NCI-H774 (cell line): ENCODE data around the gene PUS10.
"Not testable (repeated sequence)": the region's sequence is repeated elsewhere in the genome, so short reads cannot be mapped to it uniquely, and the experiment has no call there.

Source experiments
- DNase-seq: peaks from one replicate; lab custom pipeline; 2025; lab: John Stamatoyannopoulos, UW

The PUS10 gene

DNA sequence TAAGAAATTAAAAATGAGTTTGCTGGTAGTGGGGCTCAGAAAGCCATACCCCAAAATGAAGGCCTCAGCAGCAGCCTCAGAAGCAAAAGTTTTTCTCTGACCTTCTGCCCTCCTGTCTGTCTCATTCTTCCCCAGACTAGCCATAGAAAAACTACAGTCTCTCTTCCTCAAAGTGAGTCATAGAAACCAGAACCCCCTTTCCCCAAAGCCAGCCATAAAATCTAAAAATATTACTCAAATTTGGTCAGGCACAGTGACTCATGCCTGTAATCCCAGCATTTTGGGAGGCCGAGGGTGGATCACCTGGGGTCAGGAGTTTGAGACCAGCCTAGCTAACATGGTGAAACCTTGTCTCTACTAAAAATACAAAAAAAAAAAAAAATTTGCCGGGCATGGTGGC is 5.8 kb downstream of the PUS10 start:
- DNase-seq: not testable (repeated sequence)

DNA sequence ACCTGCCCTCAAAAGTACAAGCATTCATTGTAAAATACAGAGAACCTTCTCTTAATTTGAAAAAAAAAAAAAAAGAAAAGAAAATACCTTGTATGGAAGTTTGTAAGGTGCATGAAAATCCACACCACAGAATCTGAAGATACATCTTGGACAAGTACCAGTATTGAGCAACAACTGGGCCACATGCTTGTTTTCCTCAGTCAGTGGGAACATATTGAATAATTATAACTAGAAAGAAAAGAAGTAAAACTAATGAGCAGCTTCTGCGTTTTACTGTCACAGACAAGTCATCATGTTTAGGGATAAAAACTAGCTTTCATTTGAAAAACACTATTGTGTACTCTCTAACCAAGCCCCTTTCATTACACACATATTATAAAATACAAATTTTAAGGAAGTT is 6.4 kb downstream of the PUS10 start:
- DNase-seq: no peak

DNA sequence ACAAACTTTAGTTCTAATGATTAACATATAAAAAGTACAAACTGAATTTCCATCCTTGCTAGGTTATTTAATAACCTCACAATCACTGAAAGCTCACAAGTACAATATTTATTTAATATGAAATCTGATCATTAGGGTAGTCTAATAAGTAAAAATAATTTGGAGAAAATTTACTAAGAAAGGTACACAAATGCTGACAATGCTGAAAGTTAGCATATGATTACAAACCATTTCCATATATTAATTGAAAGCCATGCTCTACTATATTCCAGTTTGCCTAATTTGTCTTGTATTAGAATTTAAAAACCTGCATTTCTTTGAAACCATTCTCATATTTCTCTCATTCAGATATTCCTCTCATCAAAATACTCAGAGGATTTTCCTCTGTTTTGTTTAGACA is 8.7 kb downstream of the PUS10 start:
- no peak for DNase-seq

DNA sequence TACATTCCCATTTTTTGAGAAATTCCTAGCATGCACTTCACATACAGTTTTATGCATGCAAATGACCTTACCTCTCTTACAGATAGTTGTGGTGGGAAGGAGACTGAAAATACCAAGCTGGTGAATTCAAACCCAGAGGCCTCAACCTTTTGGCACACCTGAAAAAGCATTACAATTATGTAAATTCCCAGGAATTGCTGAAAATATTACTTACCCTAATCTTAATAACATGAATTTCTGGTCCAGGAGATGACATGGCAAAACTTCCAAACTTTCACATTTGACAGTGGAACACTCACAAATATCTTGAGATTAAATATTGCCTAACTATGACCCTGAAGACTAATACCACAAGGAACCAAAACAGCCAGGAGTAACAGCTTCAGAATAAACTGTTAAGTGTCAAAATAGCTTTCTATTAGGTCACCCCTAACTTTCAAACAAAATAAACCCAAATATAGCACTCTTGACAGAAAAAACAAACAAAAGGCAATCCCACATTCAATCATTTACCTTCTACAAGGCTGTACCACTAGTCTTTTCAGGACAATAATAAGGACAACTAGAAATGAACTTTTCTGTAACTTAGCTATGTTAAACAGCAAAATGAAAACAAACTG is 11.5 kb downstream of the PUS10 start:
- no peak for DNase-seq

DNA sequence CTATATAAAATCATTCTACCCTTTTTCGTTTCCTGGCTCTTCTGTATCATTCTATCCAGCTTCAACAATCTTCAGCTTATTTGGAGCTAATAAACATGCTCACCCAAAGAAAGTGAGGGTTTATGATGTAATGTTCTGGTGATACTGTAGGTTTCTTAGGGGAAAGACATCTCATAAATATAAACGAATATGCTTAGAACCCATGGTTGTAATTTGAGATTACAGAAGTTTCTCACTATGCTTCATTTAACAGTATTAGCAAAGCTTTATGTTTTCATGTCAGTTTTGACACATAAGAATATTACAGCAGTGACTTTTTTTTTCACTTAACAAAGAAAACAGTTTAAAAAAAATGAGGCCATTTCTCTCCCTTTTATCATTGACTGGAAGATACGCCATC is 12.3 kb downstream of the PUS10 start:
- DNase-seq: no peak

DNA sequence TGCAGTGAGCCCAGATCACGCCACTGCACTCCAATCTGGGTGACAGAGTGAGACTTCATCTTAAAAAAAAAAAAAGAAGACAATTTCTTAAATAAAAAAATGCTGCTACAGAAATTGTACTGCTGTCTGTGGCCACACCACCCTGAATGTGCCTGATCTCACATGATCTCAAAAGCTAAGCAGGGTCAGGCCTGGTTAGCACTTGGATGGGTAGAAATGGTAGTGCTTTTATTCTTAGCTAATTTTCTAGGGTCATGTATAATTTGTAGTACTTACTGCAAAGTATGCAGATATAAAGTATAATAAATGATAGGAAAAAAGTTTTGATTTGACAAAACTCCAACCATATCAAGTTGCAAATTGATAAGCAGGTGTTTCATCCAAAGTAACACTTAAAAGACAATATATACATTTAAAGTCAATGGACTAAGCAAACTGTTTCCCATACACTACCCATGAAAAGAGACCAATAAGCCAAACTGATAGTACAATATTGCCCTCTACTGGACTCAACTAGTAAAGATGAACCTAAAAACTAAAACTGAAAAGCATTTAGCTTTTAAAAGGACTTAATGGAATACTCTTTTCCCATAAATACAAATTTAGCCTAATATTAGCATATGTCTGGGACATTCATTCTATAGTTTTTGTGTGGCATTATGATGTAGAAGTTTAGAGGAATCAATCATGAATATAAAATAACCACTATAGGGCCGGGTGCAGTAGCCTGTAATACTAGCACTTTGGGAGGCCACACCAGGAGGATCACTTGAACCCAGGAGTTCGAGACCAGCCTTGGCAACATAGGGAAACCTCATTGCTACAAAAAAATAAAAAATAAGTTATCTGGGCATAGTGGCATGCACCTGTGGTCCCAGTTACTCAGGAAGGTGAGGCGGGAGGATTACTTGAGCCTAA is 19.2 kb downstream of the PUS10 start:
- DNase-seq: peak; percentile 47

DNA sequence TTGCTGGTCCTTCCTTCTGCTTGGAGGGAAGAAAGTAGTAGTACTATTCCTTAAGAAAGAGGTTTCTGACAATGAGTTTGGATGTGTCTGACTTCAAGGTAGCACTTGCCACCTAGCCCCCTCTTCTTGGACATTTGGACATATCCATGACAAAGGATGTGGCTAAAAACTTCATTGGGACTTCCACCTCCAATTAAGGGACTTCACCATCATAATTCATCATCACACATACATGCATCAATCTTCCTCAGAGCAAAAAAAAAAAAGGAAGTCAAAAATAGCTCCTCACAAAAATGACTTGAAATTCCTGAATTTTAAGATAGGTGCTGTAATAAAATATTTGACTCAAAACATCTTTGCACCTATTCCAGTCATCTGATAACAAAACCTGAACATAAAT is 23.9 kb downstream of the PUS10 start:
- no peak for DNase-seq

DNA sequence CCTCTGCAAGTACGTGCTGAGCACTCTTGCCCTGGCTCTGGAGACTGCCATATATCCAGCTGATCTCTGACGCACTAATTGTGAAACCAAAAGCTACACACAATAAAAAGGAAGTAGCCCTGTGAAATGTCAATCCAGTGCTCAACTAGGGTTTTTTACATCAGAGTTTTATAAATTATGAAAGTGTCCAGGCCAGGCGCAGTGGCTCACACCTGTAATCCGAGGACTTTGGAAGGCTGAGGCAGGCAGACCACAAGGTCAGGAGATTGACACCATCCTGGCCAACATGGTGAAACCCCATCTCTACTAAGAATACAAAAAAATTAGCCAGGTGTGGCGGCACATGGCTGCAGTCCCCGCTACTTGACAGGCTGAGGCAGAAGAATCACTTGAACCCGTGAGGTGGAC is 25.1 kb downstream of the PUS10 start:
- no peak for DNase-seq

DNA sequence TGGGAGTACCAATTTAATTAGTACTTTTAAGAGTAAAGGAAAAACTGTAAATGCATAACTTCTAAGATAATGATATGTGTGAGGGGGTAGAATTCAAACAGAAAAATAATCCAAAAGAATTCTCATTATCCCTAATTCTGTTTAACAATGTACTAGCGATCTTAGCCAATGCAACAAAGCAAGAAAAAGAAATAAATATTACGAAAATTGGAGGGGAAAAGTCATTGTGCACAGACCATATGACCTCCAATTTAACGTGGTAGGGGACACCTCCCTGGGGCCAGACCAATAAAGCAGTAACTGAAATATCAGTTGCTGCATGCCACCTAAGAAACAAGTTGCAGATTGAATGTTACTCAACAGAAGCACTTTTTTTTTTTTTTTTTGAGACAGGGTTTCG is 26.4 kb downstream of the PUS10 start:
- DNase-seq: no peak

DNA sequence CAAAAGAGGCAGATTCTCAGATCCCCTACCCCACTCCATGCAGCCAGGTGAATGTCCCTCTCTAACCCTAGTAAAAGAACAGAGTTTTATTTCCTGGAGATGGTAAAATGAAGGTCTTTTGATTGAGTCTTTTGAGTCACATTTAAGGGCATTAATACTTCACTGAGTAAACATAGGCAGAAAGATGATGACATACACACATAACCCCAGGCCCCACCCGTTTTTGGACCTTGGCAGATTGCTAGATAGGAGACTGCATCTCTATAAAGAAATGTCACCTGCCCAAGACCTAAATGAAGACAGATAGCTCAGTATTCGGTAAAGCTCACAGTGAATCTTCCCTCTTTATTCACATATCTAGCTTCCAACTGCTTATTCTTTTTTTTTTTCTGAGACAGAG is 28.8 kb downstream of the PUS10 start:
- no peak for DNase-seq

DNA sequence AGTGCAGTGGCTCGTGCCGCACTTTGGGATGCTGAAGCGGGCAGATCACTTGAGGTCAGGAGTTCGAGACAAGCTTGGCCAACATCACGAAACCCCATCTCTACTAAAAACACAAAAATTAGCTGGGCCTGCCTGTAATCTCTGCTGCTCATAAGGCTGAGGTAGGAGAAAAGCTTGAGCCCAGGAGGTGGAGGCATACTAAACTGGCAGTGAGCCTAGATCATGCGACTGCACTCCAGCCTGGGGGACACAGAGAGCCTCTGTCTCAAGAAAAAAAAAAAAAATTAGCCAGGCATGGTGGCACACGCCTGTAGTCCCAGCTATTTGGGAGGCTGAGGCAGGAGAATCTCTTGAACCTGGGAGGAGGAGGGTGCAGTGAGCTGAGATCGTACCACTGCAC is 30.4 kb downstream of the PUS10 start:
- not testable (repeated sequence) for DNase-seq

DNA sequence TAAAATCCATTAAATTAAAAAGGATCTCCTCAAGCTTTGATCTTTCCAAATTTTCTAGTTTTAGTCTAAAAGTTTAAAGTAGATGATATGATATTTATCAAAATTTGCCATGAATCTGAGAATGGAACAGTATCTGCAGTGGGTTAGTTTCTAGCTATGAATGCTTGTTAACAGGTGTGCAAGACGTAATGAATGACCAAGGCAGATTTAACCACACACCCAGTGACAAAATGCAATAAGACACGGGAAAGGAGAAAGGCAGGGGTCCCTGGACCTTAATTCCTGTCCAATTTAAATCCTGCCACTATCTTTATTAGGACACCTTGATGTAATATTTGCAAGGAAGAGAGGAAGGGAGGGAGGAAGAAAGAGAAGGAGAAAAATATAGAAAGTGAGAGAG is 31.0 kb downstream of the PUS10 start:
- DNase-seq: no peak

DNA sequence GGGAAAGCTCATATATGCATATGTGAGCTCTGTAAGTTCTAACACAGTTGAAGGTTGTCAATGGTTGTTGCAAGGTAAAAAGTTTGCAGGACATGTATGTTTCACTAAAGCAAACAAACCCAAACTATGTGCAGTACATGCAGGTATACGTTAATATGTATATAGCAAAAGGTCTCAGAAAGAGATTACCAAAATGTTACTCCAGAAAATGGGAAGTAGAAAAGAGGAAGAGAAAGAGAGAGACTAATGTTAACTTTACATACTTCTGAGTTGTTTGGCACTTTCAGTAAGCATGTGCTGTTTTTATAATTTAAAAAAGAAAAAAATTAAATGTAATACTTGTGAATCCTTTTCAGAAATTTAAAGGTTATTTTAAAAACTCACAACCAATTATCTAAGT is 33.3 kb downstream of the PUS10 start:
- DNase-seq: no peak

DNA sequence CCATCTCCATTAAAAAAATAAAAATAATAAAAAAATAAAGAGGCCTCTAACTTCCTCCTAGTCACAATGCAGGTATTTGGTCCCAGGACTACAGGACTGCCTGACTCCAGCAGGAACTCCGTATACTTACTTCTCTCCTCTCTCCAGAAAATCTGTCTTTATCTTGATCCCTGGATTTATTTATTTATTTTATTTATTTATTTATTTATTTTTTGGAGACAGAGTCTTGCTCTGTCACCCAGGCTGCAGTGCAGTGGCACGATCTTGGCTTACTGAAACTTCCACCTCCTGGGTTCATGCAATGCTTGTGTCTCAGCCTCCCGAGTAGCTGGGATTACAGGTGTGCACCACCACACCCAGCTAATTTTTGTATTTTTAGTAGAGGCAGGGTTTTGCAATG is 36.0 kb downstream of the PUS10 start:
- not testable (repeated sequence) for DNase-seq

DNA sequence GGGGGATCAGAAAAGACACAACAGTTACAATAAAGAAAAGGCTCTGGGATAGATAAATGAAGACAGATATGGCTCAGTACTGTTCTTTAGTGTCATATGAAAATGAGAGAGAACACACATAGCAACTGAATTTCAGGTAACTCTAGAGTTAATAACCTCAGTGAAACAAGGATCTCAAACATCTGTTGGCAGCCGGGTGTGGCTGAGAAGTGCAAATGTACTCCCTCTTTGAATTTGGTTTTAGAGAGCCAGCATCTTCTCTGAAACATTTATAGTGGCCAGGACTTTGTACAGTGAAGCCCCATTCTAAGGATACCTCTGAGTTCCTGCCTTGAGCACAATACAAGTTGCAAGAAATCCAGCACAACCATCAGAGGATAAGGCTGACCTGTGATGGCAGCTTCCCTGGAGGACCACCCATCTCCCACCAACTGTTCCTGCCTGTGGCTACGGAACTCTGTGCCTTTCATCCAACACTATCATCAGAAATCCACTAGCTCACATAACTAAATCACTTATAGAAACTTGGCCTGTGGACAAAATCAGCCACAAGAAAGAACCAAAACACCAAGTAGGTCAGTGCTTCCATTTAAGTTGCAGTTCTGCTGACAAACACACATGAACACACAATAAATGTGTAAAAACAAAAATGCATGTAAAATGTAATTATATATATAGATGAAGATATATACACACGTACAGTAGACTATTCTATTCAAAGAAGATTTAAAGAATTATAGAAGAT is 37.8 kb downstream of the PUS10 start:
- no peak for DNase-seq

DNA sequence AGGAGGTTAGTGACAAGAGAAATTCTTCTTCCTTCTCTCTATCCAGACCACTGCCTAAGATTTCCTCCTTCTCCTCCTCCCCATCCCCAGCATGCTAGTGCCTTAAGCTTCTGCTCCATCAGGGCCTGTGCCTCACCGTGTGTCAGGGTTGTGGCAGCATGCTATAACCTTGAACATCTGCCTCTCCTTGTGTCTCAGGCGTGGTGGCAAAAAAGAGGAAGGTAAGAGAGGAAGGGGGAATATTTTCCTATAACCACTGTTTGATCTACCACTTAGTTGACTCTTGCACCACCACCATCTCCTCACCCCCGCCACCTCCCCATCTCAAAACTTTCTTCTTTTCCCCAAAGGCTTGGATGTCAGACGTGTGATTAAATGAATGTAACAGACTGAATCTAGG is 38.8 kb downstream of the PUS10 start:
- DNase-seq: no peak

DNA sequence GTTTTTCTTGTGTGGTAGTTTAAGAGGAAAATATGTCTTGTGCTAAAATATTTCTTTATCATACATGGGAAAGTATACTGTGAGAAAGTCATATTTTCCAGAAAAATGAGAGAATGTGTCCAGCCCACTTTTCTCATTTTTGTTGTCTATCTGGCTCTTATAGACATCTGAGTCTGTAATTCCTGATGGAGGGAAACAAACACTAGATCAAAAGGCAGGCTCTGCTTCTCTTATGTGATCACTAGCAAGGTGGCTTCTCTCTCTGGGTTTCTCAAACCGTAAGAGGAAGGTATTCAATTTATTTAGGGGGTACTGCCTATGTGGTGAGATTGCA is 40.5 kb downstream of the PUS10 start:
- DNase-seq: no peak

DNA sequence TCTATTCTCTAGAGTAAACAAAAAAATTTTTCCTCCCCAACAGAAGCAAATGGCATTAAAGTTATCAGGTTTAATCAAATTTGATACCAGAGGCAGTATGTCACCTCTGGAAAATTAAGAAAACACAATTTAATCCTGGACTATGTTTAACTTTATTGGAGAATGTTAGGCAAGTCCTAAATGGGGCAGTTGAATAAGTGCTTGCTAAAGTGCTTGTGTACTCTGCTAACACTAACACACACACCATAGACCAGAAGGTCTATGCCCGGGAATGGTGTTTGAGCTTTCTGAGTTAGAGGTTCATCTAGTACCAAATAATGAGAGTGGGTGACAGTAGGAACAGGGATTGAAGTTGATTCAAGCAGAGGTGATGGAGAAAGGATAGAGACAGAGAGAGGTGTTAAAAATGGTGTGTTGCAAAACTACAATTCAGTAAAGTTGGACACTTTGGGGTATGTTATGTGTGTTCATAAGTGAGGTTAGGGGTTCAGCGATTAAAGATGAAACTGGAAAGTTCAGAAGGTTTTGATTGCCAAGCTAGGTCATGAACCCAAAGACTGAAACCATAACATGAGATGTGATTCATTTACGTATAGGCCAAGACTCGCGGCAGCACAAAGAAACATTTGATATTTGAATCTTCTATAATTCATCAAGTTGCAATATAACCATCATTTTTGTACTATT is 41.0 kb downstream of the PUS10 start:
- DNase-seq: no peak

DNA sequence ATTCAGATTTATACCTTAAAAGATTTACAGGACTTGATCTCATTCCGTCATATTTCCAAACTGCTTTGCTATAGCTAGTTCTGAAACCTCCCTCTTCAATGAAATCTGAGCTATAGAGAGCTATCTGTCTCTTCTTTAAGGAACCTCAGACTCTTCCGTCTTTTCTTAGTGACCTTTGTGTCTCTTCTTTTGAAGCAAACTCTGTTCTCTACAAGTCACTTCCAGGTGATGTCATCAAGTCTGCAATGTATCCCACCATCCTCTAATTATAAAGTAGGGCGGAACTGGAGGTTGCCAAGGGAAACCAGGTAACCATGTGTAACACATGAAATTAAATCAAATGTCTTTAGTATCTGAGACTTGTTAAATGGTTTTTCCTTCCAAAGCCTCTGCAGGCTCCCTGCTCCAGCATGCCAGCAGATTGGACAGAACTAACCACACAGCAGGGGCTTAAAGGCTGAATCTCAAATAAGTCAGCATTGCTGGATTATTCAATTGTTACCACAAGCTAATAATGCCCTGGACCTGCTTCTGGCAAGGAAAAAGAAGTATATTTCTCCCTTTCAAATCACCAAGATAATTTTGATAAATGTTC is 41.7 kb downstream of the PUS10 start:
- no peak for DNase-seq

DNA sequence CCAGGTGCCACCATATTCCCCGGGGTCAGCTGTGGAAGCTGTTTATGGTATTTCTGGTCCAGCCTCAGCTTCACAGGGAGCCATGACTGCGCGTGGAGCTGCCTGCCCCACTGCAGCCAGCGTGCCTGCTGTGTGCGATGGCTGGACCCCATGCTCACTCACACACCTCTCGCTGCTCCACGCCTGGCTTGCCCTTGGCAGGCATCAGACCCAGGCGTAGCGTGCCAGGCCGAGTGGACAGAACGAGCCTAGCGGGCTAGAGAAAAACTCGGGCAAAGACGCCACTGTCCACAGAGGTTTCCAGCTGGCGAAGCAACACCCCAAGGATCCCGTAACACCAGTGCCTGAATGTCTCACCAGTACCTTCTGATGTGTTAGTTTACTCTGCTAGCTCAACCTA is 43.4 kb downstream of the PUS10 start:
- DNase-seq: no peak

DNA sequence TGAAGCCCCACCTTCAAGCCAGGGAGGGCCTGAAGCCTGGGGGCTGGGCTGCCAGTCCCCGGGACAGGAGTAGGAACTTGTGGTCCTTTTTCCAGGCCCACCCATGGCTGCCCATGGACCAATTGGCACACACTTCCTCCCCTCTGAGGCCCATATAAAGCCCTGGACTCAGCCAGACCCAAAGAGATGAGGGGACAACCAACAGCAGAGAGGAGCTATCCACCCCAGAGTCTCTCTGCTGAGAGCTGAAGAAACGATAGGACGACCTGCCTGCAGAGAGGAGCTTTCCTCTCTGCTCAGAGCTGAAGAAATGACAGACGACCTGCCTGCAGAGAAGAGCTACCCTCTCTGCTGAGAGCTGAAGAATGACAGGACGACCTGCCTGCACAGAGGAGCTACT is 44.4 kb downstream of the PUS10 start:
- no peak for DNase-seq
